ENCODE measurements around the gene MAD1L1.

The MAD1L1 gene

GRCh38 chr7:1899196-1899595, 333.5 kb downstream of the MAD1L1 start:
- no peak for DNase-seq

GRCh38 chr7:1898628-1899185, 334.0 kb downstream of the MAD1L1 start:
- no peak for DNase-seq

- no peak for DNase-seq
Measured at GRCh38 chr7:1897861-1898627, 334.7 kb downstream of the MAD1L1 start.

- DNase-seq, result no peak
Measured at GRCh38 chr7:1897076-1897860, 335.5 kb downstream of the MAD1L1 start.

- DNase-seq, result no peak
Measured at GRCh38 chr7:1895664-1896515, 336.9 kb downstream of the MAD1L1 start.

- no peak for DNase-seq
Measured at GRCh38 chr7:1894906-1895663, 337.7 kb downstream of the MAD1L1 start.

- no peak for DNase-seq
Measured at GRCh38 chr7:1894313-1894900, 338.3 kb downstream of the MAD1L1 start.

GRCh38 chr7:1893451-1893850, 339.3 kb downstream of the MAD1L1 start:
- no peak for DNase-seq

GRCh38 chr7:1893036-1893435, 339.7 kb downstream of the MAD1L1 start:
- no peak for DNase-seq

- DNase-seq, result no peak
Measured at GRCh38 chr7:1892011-1892965, 340.5 kb downstream of the MAD1L1 start.

GRCh38 chr7:1890289-1891235, 342.2 kb downstream of the MAD1L1 start:
- no peak for DNase-seq

GRCh38 chr7:1889556-1890181, 343.1 kb downstream of the MAD1L1 start:
- no peak for DNase-seq

GRCh38 chr7:1889091-1889490, 343.7 kb downstream of the MAD1L1 start:
- no peak for DNase-seq

- no peak for DNase-seq
Measured at GRCh38 chr7:1888425-1888824, 344.3 kb downstream of the MAD1L1 start.

- DNase-seq, result no peak
Measured at GRCh38 chr7:1887251-1887650, 345.5 kb downstream of the MAD1L1 start.

GRCh38 chr7:1886361-1887064, 346.2 kb downstream of the MAD1L1 start:
- no peak for DNase-seq

GRCh38 chr7:1885465-1886226, 347.1 kb downstream of the MAD1L1 start:
- DNase-seq, result no peak
